PFSK-1 (cell line): ENCODE results near the gene PEAK3.

ENCODE experiments used
- FOXP2 ChIP-seq: optimal IDR thresholded peaks from 2 replicates; pipeline ENCODE3; 2011; ENCODE audit warnings: borderline replicate concordance, control low read depth, inconsistent platforms; ENCODE audit not compliant: insufficient read depth; ENCODE audit errors: extremely low read length, extremely low read depth
- POLR2AphosphoS5 ChIP-seq: IDR thresholded peaks from 2 replicates; pipeline ENCODE4 v1.6.1; 2012; ENCODE audit warnings: low read depth, mild to moderate bottlenecking, control low read depth, low read length, moderate library complexity
- SIN3A ChIP-seq: IDR thresholded peaks from 2 replicates; pipeline ENCODE4 v1.6.1; 2012; ENCODE audit warnings: mild to moderate bottlenecking, low read length, moderate library complexity, borderline replicate concordance; ENCODE audit not compliant: insufficient read depth
- TAF1 ChIP-seq: IDR thresholded peaks from 2 replicates; pipeline ENCODE4 v1.6.1; 2012; ENCODE audit warnings: low read length, control low read depth, borderline replicate concordance; ENCODE audit not compliant: insufficient read depth
- TF ChIP-seq, protein P1 (sequence below), 2 experiments: IDR thresholded peaks; 2 replicates each; pipeline versions ENCODE4 v1.6.1 to v1.8.0; 2011 to 2012; ENCODE audit warnings: low read depth in 2 of 2, low read length in 2 of 2, control low read depth in 1 of 2, inconsistent platforms in 1 of 2, mild to moderate bottlenecking in 1 of 2, moderate library complexity in 1 of 2; ENCODE audit not compliant: insufficient read depth in 1 of 2

Gene PEAK3

DNA sequence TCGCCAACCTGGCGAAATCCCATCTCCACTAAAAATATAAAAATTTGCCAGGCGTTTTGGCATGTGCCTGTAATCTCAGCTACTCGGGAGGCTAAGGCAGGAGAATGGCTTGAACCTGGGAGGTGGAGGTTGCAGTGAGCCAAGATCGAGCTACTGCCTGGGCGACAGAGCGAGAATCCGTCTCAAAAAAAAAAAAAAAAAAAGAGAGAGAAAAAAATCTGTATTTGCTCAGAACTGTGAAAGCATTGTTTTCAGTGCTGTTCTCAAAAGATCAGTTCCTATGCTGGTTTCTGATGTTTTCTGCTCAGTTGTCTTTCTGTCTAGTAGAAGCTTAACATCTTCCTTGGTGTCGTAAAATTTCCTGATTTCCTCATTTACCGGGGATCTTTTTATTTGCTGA is 42.8 kb downstream of the PEAK3 start:
- no peak for TF ChIP-seq FOXP2
- TF ChIP-seq POLR2AphosphoS5: no peak
- no peak for TF ChIP-seq TAF1
- TF ChIP-seq, protein P1, sequence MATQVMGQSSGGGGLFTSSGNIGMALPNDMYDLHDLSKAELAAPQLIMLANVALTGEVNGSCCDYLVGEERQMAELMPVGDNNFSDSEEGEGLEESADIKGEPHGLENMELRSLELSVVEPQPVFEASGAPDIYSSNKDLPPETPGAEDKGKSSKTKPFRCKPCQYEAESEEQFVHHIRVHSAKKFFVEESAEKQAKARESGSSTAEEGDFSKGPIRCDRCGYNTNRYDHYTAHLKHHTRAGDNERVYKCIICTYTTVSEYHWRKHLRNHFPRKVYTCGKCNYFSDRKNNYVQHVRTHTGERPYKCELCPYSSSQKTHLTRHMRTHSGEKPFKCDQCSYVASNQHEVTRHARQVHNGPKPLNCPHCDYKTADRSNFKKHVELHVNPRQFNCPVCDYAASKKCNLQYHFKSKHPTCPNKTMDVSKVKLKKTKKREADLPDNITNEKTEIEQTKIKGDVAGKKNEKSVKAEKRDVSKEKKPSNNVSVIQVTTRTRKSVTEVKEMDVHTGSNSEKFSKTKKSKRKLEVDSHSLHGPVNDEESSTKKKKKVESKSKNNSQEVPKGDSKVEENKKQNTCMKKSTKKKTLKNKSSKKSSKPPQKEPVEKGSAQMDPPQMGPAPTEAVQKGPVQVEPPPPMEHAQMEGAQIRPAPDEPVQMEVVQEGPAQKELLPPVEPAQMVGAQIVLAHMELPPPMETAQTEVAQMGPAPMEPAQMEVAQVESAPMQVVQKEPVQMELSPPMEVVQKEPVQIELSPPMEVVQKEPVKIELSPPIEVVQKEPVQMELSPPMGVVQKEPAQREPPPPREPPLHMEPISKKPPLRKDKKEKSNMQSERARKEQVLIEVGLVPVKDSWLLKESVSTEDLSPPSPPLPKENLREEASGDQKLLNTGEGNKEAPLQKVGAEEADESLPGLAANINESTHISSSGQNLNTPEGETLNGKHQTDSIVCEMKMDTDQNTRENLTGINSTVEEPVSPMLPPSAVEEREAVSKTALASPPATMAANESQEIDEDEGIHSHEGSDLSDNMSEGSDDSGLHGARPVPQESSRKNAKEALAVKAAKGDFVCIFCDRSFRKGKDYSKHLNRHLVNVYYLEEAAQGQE (IDR thresholded peaks at IDR 0.05; ENCODE audit: insufficient read depth in 1 of 2, low read depth in 2 of 2, low read length in 2 of 2): no peak
- TF ChIP-seq SIN3A: no peak

DNA sequence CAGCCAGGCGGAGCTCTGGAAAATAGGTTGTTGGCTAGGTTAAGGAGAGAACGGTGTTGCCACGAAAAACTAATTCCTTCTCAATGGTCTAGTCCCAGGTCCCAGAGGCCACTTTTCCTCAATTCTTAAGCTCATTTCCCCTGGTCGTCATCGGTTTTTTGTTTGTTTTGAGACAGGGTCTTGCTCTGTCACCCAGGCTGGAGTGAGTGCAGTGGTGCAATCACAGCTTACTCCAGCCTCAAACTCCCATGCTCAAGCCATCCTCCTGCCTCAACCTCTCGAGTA is 44.2 kb downstream of the PEAK3 start:
- no peak for TF ChIP-seq POLR2AphosphoS5
- TF ChIP-seq TAF1: no peak
- TF ChIP-seq, protein P1 (IDR thresholded peaks at IDR 0.05; ENCODE audit: insufficient read depth in 1 of 2, low read depth in 2 of 2, low read length in 2 of 2): no peak
- no peak for TF ChIP-seq FOXP2
- no peak for TF ChIP-seq SIN3A

DNA sequence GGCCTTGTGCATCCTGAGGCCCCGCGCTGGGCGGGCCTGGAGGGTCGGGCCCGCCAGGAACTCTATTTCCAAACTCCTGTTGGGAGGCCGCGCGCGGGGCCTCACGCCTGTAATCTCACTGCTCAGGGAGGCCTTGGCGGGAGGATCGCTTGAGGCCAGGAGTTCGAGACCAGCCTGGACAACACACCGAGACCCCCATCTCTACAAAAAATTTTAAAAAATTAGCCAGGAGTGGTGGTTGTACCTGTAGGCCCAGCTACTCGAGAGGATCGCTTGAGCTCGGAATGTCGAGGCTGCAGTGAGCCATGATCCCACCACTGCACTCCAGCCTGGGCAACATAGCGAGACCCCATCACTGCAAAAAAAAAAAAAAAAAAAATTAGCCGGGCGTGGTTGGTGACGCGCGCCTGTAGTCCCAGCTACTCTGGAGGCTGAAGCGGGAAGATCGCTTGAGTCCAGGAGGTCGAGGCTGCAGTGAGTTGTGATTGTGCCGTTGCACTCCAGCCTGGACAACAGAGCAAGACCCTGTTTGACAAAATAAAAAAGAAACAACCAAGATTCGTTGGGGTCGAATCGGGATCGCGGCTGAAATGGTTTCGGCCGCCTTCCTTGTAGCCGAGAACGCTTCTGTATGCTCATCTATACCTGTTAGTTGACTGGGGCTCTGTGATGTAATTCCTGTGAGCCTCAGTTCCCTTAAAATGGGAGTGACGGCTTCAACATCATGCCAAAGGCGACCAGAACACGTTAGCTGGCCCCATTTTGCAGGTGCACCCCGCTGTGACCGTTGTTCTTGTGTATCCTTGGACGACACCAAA is 44.7 kb downstream of the PEAK3 start:
- TF ChIP-seq POLR2AphosphoS5: no peak; the same call in 1 of the 2 replicates
- no peak for TF ChIP-seq SIN3A
- no peak for TF ChIP-seq TAF1
- TF ChIP-seq, protein P1 (IDR thresholded peaks at IDR 0.05; ENCODE audit: insufficient read depth in 1 of 2, low read depth in 2 of 2, low read length in 2 of 2): no peak
- TF ChIP-seq FOXP2: no peak

DNA sequence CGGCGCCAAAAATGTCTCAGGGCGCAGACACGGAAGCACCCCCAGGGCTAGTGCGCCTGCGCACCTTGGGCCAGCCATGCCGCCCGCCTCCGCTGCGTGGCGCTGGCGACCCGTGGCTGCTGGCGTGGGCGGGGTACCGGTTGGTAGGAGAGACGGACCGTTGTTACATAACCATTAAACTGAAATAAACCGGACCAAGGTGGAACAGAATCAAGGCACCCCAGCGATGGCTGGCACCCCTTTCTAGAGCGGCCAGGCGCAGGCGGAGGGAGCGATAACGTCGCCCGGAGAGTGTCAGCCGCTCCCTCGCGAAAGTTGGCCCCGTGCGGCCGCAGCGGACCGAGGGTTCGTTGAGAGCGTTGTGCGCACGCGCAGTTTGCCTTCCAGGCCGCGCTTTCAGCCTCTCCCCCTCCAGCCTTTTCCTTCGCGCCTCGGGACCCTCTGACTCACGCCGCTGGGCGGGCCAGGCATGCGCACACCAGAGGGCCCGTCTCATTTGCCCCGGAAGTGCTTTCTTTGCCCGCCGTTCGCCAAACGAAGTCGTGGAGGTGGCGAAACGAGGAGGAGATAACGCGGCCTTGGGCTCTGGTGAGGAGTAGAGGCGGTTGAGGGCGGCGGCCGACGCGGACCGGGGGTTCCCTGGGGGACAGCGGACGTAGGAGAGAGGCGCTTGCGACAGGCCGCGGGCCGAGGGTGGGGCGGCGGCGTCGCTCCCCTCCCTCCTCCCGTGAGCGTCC is 45.5 kb downstream of the PEAK3 start, which contains the start of the genes PLEKHJ1 and SF3A2:
Gene PLEKHJ1, minus strand, starts transcription at position 16 of the 737 bp plus-strand sequence. CDS start 81 bp downstream, outside the sequence.
Gene SF3A2, plus strand, starts transcription at position 511 of the 737 bp plus-strand sequence. CDS start 6,595 bp downstream, outside the sequence.
- TF ChIP-seq, protein P1 (IDR thresholded peaks at IDR 0.05; ENCODE audit: insufficient read depth in 1 of 2, low read depth in 2 of 2, low read length in 2 of 2): 0 out of 4 replicates have a peak, but pooled peaks of 1 of the 2 experiments have one; percentile 35
- TF ChIP-seq TAF1 (peak; percentile 71), POLR2AphosphoS5 (peak; percentile 88), SIN3A (no peak), FOXP2 (peak; percentile 81)
